GM18520 (cell line): ENCODE data around the gene EXD2.
"Not testable (repeated sequence)": the region's sequence is repeated elsewhere in the genome, so short reads cannot be mapped to it uniquely, and the experiment has no call there.

ENCODE experiments used
- ATAC-seq: cut with Tn5 transposase; IDR thresholded peaks from one replicate; pipeline ENCODE4 v1.9.1; 2021; ENCODE audit not compliant: unreplicated experiment

The EXD2 gene

DNA sequence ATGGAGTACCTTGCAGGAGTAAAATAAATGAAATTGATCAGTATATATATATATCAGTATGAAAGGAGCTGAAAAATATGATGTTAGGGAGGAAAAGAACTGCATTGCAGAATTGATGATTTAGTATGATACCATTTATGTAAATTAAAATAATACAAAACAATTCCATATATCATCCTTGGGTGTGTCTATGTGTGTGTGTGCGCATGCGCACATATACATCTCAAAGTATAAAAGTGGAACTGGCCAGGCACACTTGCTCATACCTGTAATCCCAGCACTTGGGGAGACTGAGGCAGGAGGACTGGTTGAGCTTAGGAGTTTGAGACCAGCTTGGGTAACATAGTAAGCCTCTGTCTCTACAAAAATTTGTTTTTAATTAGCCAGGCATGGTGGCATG, 84.0 kb downstream of the EXD2 start:
- no peak for ATAC-seq

DNA sequence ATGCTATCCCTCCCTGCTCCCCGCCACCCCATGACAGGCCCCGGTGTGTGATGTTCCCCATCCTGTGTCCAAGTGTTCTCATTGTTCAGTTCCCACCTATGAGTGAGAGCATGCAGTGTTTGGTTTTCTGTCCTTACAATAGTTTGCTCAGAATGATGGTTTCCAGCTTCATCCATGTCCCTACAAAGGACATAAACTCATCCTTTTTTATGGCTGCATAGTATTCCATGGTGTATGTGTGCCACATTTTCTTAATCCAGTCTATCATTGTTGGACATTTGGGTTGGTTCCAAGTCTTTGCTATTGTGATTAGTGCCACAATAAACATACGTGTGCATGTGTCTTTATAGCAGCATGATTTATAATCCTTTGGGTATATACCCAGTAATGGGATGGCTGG, 86.1 kb downstream of the EXD2 start:
- ATAC-seq: not testable (repeated sequence)

DNA sequence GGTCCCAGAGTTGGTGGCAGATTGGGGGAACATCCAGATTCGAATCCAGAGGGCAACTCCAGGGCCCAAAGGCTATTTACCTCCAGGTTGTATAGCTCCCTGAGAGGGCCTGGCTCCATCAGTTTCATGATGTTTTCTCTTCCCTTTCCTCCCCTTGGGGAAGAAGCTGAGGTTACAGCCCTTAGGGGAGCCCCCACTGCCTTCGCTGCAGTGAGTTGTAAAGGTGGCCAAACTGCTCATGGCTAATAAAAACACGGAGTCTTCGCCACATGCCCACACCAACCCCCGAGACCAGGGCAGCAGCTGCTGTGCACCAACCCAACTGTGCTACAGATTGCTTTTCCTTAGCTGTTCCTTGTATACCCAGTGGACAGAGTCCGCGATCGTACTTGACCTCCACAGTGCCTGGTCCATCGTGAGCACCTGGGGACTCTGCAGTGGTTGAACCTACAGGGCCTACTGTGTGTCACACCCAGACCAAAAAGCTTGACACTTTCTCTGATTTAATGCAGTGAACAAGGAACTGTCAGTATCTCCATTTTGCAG, 89.5 kb downstream of the EXD2 start:
- ATAC-seq: no peak

DNA sequence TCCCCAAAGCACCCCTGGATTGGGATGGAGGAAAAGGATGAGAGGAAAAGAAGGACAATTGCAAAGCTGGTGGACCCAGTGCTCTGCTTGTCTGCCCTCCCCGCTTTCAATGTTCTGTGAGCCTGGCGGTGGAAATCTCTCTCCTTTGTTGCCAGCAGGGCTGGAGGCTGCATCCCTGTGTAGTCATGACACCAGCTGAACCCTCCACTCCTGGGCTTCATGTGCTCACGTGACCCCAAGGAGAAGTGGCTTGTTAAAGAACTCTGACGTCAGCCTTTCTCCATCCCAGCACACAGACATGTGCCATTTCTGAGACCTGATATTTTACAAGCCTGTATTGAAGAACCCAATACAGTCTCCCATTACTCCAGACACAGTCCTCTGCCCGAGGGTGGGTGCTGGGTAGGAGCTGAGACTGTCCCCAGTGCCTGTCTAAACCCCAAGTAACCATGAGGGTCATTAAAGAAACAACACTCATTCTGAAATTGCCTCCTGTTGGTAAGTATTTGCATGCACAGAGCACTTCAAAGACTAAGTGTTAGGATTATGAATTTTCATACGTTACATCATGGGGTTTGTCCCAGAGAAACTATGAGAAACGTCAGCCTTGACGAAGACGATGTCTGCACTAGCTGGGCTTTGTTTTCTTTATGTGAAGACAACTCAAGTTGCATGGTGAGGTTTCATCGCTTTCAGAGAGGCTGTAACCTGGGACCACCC, 90.3 kb downstream of the EXD2 start:
- peak; percentile 76 for ATAC-seq

DNA sequence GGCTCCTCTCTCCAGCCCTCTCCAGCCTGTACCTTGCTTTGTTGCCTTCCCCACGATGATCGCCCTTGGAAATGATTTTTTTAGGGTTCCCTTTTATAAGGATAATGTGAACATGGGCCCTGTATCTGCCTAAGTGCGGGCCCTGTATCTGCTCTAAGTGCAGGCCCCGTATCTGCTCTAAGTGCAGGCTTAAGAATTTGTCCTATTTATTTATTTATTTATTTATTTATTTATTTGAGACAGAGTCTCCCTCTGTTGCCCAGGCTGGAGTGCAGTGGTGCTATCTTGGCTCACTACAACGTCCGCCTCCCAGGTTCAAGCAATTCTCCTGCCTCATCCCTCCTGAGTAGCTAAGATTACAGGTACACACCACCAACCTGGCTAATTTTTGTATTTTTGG, 91.2 kb downstream of the EXD2 start:
- ATAC-seq: no peak

DNA sequence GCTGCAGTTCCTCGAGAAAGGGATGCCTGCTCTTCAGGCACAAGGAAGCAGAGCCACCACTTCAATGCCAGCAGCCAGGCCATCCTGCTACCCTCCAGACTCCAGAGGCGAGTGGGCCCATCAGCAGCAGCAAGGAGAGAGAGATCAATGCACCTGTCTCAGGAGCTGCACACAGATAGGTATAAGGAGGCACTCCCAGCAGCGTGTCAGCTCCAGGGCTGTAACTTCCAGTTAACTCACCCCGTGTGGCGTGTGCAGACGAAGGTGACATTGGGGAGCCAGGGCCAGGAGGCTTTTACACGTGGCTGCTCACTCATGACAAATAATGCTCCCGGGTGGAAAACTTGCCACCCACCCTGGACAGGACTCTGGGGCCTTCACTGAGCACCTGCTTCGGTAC, 92.9 kb downstream of the EXD2 start:
- no peak for ATAC-seq

DNA sequence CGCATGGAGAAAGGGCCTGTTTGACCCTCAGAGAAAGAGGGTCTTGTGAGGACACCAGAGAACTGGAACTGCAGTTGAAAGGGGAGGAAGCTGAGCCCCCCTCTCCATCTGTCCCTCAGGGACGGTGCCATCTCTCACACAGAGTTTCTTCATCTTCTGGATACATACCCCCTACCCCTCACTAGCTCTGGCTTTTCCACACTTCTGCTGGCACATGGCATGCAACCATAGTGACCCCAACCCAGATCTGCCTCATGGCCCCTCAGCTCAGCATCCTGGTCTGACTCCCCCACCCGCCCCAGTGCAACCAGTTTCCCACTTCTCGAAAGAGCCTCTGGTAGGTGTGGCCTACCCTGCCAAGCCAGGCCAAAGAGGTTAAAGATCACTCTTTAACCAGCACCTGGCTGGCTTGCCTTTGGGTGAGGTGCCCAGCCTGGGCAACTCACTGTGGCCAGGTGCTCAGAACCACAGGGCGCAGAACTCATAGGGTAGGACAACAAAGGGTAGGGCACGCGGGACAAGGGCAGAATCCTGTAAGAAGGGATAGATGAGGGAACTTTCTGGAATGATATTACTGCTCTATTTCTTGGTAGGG, 94.5 kb downstream of the EXD2 start:
- no peak for ATAC-seq

DNA sequence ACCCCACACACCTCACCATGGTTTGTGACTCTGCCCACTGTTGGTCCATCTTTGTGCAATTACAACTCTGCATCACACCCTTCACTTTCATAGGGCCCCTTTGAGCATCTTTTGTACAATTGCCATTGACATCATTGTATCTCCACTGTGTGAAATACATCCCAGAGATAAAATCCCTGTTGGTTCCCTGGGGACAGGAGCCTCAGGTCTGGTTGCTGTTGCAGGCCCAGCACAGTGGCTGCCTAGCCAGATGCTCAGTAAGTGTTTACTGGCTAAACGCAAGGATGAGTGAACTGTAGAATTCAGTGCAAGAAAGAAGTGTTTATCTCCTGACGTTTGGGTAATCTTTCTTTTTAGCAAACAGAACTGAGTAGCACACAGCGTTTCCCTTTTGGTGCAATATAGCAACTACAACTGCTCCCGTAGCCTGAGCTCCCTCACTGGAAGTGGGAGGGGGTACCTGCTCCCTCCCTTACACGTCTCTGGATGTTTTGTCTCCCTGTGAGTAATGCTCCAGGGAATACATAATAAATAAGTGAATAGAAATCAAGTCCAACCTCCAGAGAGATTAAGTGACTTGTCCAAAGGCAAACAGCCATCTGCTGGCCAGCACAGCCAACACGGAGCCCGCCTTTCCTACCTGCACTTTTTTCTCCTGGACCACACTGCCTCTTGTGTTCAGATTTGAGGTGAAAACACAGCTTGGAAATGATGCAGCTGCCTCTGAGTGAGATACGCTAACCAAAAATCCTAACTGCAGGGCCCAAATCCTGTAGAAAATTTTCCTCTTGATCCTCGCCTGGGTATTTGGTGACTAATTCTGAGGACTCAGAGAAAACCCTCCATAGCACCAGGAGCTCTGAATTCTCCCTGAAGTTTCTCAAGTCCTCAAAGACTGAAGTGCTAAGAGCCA, 96.1 kb downstream of the EXD2 start:
- no peak for ATAC-seq

DNA sequence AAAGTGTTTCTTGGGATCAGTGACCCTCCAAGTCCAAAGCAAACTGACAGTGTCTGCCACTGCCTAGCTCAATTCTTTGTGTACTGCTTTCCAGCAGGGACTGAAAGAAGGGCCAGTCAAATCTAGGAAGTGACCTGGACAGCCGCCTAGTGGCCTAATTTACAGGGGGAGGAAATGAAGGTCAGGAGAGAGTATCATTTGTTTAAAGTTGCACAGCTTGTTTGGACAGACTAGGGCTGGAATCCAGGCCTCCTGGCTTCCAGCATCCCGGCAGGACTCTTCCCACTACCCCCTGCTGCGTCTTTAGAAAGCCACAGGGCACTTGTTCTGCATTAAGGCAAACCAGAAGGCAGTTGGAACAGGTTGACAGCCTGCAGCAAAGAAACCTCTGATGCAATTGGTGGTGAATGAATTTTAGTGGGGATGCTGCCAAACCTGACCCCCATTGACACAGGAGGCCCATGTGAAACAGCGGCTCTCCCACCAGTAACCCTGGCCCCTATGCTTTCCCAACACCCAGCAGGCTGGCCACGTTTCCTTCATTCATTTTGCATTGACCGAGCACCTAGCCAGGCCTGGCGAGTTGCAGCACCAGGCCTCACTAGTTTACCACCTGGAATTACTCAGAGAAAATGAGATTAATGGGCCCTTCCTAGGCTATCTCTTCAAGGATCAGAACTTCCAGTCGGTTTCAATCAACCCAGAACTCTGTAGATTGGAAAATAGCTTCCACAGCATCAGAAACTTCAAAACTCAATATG, 96.9 kb downstream of the EXD2 start:
- ATAC-seq: no peak

DNA sequence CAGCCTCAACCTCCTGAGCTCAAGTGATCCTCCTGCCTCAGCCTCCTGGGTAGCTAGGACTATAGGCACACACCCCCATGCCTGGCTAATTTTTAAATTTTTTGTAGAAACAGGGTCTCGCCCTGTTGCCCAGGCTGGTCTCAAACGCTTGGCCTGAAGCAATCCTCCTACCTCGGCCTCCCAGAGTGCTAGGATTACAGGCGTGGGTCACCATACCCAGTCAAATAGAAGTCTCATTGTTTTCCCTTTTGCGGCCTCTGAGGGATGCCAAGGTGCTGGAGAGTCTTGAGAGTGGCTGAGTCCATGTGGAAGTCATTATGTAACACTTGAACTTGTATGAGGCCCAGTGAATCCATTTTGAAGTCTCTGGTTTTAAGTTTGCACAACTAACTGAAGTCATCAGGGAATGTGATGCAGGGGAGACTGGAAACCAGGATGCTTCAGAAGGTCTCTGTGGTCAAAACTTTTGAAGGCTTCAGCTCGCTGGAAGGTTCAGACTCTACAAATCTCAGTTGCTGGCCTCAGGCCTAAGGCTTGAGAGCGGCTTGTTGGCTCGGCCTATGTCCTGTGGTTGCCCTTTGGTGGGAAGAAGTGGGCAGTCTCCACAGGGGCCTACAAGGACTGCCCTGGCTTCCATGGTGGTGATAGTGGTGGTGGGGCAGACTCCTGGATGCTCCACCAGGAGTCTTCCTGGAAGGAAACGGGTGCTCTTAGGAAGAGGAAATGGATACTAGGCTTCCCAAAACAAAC, 97.8 kb downstream of the EXD2 start:
- no peak for ATAC-seq

DNA sequence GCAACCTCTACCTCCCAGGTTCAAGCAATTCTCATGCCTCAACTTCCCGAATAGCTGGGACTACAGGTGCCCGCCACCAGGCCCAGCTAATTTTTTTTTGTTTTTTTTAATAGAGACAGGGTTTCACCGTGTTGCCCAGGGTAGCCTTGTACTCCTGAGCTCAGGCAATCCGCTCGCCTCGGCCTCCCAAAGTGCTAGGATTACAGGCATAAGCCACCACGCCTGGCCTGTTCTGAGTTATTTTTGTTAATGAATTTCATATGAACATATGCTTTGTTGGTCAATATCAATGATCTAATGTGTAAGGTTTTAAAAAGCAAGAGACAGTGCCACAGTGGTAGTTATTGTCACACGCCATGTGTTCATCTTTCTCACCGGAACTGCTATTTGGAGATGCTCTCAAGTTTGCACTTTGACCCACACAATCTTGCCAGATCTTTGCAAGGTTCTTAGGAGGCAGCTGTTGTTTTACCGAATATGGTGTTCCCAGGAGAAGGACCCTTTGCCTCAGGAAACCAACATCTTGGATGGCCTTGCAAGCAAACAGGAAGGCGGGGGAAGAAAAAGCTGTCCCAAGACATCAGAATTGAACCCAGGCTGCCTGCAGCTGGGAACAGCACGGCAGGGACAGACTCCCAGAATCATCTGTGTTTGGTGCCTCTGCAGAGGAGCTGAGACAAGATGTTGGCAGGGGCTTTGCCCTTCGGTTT, 98.7 kb downstream of the EXD2 start:
- ATAC-seq: no peak

DNA sequence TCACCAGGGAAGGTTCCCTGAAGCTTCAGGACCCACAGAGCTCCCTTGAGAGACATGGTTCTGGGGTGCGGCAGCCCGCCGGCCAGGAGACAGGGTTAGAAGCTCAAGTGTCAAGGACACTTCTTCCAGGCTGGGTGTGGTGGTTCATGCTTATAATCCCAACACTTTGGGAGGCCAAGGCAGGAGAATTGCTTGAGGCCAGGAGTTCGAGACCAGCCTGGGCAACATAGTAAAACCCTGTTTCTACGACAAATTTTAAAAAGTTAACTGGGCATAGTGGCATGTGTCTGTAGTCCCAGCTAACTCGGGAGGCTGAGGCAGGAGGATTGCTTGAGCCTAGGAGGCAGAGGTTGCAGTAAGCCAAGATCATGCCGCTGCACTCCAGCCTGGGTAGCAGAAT, 99.6 kb downstream of the EXD2 start:
- ATAC-seq: not testable (repeated sequence)

DNA sequence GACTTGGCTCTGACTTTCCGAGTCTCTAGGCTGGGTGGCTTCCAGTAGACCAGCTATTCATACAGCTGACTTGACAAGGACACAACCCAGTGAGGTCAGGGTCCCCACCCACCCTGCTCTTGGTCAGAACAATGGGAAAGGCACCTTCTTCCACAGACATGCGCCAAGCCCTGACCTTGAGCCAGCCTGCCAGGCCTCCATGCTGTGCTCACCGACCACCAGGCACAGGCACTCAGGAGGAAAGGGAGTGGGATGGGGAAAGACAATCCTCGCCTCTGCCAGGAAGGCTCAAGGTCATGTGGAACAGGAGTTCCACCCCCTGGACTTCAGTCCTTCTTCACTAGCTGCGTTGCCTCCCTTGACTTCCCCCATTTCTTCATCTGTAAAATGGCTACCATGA, 100.1 kb downstream of the EXD2 start:
- ATAC-seq: no peak

DNA sequence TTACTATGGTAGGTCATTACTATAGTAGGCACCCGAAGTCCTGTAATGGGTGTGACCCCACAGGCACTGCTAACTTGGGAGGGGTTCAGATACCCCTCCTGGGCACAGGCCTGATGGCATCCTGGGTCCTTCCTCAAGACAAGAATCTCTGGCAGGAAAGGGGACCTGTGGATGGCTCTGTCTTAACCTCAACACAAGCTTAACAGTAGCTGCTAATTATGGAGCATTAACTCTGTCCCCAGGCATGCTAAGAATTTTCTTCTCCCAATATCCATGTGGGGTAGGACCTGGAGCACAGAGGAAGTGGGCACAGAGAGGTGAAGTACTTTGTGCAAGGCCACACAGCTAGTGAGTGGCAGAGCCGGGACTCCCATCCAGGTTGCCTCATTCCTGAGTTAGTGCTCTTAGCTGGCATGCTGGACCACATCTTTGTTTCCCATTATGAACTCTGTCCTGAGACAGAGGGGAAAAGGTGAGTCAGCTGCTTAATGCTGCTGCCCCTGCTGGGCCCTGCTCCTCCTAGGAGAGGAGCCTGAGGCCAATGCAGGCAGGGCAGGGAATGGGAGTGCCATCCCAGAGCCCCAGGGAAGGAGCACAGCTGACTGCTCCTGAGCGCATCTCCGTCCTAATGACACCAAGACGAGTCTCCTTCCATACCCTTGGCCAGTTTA, 100.7 kb downstream of the EXD2 start:
- no peak for ATAC-seq
